ENCODE measurements around the gene OR4D11. TPM values are rescaled to one million over a fixed set of nuclear protein-coding genes. Genes with fewer than 3 reads are reported as not detected.

The OR4D11 gene
- total RNA-seq, 1 experiment from 2014 or later: not detected

DNA sequence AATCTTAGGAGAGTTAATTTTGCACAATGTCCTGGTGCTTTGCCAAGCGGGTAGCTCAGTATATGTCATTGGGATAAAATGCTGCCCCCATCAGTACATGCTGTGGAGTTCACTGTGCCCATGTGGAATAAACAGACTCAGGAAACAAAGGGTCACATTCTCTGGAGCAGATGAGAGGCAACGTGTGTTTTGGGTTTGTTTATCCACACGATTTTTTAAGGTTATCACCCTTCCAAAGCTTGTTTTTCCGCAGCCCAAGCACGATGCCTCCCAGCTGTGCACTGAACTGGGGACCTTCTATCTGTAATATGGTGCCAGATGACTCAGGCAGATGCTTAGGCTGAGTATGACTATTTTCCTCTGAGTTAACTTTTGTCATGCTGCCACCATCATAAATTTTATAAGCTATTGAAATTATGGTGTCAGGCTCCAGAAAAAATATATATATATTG, 40.2 kb upstream of the OR4D11 start:
- H3K79me2 ChIP-seq (ENCODE audit: low read depth): no peaks in the 10 kb centered on the region
- CTCF ChIA-PET: no interaction called here
- POLR2A ChIA-PET (ENCODE audit: unreplicated experiment): no interaction called here
- no peaks in the 10 kb centered on the region for H3K9me2 ChIP-seq (ENCODE audit: insufficient read depth)
- no peaks in the 10 kb centered on the region for H3K4me1 ChIP-seq (replicated peaks; ENCODE audit: insufficient read depth)
- H3K9me3 ChIP-seq (ENCODE audit: insufficient read depth, low read depth): no peaks in the 10 kb centered on the region
- H3K4me3 ChIP-seq: no peak overlapping the region
- H4K20me1 ChIP-seq (ENCODE audit: insufficient read depth): no peaks in the 10 kb centered on the region
- no peak for DNase-seq
- no peaks in the 10 kb centered on the region for H3K36me3 ChIP-seq (ENCODE audit: low read depth)
- H2AFZ ChIP-seq: no peak overlapping the region
- peaks cover 18% of the 10 kb centered on the region for H3K27me3 ChIP-seq (ENCODE audit: insufficient read depth, low read depth)
- H3F3A ChIP-seq (ENCODE audit: insufficient read depth, low read depth): no peaks in the 10 kb centered on the region
- H3K4me2 ChIP-seq: no peak overlapping the region
- TF ChIP-seq EZH2 (IDR thresholded peaks at IDR 0.05; ENCODE audit: low read depth): no peak
- TF ChIP-seq, protein P1, sequence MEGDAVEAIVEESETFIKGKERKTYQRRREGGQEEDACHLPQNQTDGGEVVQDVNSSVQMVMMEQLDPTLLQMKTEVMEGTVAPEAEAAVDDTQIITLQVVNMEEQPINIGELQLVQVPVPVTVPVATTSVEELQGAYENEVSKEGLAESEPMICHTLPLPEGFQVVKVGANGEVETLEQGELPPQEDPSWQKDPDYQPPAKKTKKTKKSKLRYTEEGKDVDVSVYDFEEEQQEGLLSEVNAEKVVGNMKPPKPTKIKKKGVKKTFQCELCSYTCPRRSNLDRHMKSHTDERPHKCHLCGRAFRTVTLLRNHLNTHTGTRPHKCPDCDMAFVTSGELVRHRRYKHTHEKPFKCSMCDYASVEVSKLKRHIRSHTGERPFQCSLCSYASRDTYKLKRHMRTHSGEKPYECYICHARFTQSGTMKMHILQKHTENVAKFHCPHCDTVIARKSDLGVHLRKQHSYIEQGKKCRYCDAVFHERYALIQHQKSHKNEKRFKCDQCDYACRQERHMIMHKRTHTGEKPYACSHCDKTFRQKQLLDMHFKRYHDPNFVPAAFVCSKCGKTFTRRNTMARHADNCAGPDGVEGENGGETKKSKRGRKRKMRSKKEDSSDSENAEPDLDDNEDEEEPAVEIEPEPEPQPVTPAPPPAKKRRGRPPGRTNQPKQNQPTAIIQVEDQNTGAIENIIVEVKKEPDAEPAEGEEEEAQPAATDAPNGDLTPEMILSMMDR (conservative IDR thresholded peaks at IDR 0.05): no peak
- intact Hi-C loops (cut with micrococcal nuclease; ENCODE audit: unreplicated experiment): no loop called here
- no TSS peak for BruUV-seq (replicated peaks)
- H3K27ac ChIP-seq: no peak overlapping the region

DNA sequence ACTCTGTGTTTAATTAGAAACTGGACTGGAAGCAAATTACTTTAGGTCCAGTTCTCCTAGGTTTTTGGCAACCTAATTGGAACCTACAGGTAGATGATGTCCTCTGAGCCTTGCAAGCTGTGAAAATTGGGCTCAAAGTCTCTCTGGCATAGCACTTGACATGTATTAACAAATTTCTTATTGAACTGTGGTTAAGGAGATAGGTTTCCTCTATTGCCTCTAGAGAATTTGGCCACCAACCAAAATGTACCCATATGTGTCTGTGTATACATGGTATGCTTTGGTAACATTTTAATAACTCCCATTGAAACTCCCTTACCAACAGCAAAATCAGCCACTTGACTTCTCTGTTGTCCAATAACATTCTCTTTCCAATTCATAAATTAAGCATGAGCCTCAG, 30.4 kb upstream of the OR4D11 start, which contains the start of gene OR4D10:
Gene OR4D10 (plus strand): TSS at position 301 of the 400 bp plus-strand sequence. CDS start 4,115 bp downstream, outside the sequence.
- POLR2A ChIA-PET (ENCODE audit: unreplicated experiment): interaction anchor here (0.7 kb wide), 1 partner anchor 30 kb away, joined by 17 read pairs; no protein-coding TSS in a partner anchor

DNA sequence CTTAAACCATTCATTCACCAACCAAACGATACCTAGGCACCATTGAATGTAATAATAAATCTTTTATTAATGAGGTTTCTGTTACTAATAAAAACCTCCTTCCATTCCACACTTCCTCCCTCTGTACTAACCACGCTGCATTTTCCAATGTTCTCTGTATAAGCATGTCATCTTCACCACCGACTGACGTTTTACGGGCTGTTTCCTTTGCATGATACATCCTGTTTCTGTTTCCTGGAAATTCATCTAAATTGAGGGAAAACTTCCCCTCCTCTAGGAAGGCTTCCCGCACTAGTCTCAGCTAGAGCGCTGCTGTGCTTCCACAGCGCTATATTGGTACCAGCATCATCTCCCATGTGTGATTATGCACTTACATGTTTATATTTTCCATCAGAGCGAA, 28.2 kb upstream of the OR4D11 start:
- no peak for DNase-seq
- no peaks in the 10 kb centered on the region for H3K36me3 ChIP-seq (ENCODE audit: low read depth)
- BruUV-seq (replicated peaks): no TSS peak
- TF ChIP-seq, protein P1 (conservative IDR thresholded peaks at IDR 0.05): no peak
- no peak for TF ChIP-seq EZH2 (IDR thresholded peaks at IDR 0.05; ENCODE audit: low read depth)
- no peak overlapping the region for H3K27ac ChIP-seq
- peaks cover 36% of the 10 kb centered on the region for H3K27me3 ChIP-seq (ENCODE audit: insufficient read depth, low read depth)
- H3K4me1 ChIP-seq (replicated peaks; ENCODE audit: insufficient read depth): no peaks in the 10 kb centered on the region
- ChIA-PET CTCF (no interaction called here), POLR2A (ENCODE audit: unreplicated experiment) (no interaction called here)
- no peak overlapping the region for H3K4me2 ChIP-seq
- H4K20me1 ChIP-seq (ENCODE audit: insufficient read depth): no peaks in the 10 kb centered on the region
- no peaks in the 10 kb centered on the region for H3K9me2 ChIP-seq (ENCODE audit: insufficient read depth)
- H3K4me3 ChIP-seq: no peak overlapping the region
- no peaks in the 10 kb centered on the region for H3F3A ChIP-seq (ENCODE audit: insufficient read depth, low read depth)
- intact Hi-C loops (cut with micrococcal nuclease; ENCODE audit: unreplicated experiment): no loop called here
- H3K79me2 ChIP-seq (ENCODE audit: low read depth): no peaks in the 10 kb centered on the region
- H3K9me3 ChIP-seq (ENCODE audit: insufficient read depth, low read depth): no peaks in the 10 kb centered on the region
- no peak overlapping the region for H2AFZ ChIP-seq

More for the DNA sequence above, 30.4 kb upstream of the OR4D11 start, which contains the start of gene OR4D10:
- CTCF ChIA-PET: no interaction called here
- H3K36me3 ChIP-seq (ENCODE audit: low read depth): no peaks in the 10 kb centered on the region
- H3K4me1 ChIP-seq (replicated peaks; ENCODE audit: insufficient read depth): no peaks in the 10 kb centered on the region
- no peak within 1 kb of the TSS for H3K4me3 ChIP-seq
- H2AFZ ChIP-seq: no peak within 1 kb of the TSS; the same call in 1 of the 2 replicates
- no peaks in the 10 kb centered on the region for H3K9me3 ChIP-seq (ENCODE audit: insufficient read depth, low read depth)
- no peak within 1 kb of the TSS for H3K4me2 ChIP-seq
- H3K27me3 ChIP-seq (ENCODE audit: insufficient read depth, low read depth): peaks cover 29% of the 10 kb centered on the region
- DNase-seq: no peak
- H4K20me1 ChIP-seq (ENCODE audit: insufficient read depth): no peaks in the 10 kb centered on the region
- H3K27ac ChIP-seq: no peak within 1 kb of the TSS
- intact Hi-C loops (cut with micrococcal nuclease; ENCODE audit: unreplicated experiment): no loop called here
- no peaks in the 10 kb centered on the region for H3F3A ChIP-seq (ENCODE audit: insufficient read depth, low read depth)
- H3K9me2 ChIP-seq (ENCODE audit: insufficient read depth): no peaks in the 10 kb centered on the region
- H3K79me2 ChIP-seq (ENCODE audit: low read depth): no peaks in the 10 kb centered on the region
- TF ChIP-seq EZH2 (IDR thresholded peaks at IDR 0.05; ENCODE audit: low read depth): no peak
- TF ChIP-seq, protein P1 (conservative IDR thresholded peaks at IDR 0.05): no peak
- no TSS peak for BruUV-seq (replicated peaks)

Measured in PC-9 (cell line).